Activated CD4-positive, alpha-beta T cell treated with anti-CD3 and anti-CD28 coated beads, Interleukin-10, Interleukin-2, amounts not matched to agents 100 ng/mL and 50 ng/mL, durations not matched to agents 16 hours and 8 hours (primary cell): Measurements from ENCODE around the gene IL12RB1.
"Not testable (repeated sequence)": the region's sequence is repeated elsewhere in the genome, so short reads cannot be mapped to it uniquely, and the experiment has no call there.

Experiments
- DNase-seq: peaks from one replicate; pipeline ENCODE4 v3.0.0-alpha.2; 2020

The IL12RB1 gene

DNA sequence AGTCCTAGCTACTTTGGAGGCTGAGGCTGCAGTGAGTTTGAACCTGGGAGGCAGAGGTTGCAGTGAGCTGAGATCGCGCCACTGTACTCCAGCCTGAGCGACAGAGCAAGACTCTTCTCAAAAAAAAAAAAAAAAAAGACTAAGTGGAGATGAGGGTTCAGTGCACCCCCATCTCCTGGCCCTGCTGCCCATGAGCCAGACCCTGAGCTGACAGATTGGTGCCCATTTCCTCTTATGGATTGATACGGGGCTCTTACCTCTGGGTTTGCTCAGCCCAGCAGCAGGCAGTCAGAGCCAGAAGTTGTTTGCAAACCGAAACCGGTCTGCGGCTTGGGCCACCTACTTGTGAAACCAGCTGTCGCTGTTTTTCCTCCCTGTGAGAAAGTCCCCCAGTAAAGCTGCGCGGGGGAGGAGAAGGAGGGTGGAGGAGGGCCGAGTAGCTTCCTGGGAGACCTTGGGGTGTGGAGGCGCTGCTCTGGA, 41.9 kb downstream of the IL12RB1 start:
- peak; percentile 96 for DNase-seq

GRCh38 chr19:18043676-18044075, 43.1 kb downstream of the IL12RB1 start:
- no peak for DNase-seq

DNA sequence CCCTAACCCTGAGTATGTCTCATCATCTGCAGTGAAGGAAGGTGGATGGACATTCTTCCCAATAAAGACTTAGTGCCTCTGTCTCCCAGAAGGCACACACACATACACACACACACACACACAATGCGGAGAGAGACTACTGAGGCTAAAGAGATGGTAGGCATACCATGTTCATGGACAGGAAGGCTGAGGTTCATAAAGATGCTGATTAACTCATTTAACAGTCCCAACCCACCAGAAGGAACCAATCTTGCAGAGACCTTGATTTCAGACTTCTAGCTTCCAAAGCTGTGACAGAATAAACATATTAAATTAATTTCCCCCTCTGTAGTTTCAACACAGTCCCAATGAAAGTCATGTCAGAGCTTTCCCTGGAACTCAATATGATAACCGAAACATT, 45.7 kb downstream of the IL12RB1 start:
- no peak for DNase-seq

DNA sequence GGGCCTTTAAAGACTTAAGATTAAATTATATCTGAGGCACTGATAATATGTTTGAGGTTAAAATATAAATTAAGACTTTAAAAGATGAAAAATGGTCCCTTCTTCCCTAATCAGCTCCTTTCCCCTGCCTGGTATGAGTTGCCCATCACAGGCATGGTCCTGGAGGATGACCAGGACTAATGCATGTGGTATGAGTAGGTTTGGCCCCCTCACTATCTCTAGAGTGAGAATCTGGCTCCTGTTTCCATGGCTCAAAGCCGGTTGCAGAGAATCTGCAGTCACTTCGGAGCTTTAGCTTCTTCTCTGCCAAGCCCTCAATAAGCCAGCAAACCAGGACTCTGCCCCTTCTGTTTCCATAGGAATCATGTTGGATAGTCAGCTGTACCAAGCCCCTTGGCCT, 54.6 kb downstream of the IL12RB1 start:
- DNase-seq = not testable (repeated sequence)

DNA sequence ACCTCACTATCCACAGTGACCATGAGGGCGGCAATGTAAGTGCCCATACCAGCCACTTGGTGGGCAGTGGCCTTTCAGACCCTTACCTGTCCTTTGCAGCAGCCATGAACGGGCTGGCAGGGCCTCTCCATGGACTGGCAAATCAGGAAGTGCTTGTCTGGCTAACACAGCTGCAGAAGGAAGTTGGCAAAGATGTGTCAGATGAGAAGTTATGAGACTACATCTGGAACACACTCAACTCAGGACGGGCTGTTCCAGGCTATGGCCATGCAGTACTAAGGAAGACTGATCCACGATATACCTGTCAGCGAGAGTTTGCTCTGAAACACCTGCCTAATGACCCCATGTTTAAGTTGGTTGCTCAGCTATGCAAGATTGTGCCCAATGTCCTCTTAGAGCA, 55.3 kb downstream of the IL12RB1 start:
- DNase-seq = not testable (repeated sequence)

DNA sequence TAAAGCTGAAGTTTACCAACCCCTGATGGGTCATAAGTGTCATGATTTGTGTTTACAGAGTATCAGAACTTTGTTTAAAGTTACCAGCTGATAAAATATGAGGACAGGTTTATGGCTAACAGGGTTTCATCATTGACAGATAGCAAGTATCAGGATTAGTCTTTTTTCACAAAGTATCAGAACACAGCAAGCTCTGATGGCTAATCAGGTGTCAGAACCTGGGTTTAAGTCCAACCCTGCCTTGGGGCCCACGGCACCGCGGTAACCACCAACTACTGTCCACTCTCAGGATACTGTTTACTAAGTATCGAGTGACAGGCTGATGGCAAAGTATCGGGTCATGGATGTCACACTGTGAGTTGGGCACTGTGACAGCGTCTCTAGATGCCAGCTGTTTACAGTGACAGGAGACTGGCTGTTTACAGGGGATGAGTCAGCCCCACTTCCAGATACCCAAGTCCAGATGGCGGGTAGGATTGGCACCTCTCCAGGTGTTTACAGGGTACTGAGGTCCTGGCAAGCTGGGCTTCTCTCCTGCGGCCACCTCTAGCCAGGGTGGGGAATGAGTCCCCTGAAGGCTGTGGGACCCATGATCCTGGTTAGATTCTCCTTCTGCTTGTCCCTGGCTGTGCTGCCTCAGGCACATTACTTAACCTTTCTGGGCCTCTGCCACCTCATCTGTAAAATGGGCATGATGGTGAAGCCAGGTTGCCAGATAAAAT, 57.0 kb downstream of the IL12RB1 start:
- no peak for DNase-seq

DNA sequence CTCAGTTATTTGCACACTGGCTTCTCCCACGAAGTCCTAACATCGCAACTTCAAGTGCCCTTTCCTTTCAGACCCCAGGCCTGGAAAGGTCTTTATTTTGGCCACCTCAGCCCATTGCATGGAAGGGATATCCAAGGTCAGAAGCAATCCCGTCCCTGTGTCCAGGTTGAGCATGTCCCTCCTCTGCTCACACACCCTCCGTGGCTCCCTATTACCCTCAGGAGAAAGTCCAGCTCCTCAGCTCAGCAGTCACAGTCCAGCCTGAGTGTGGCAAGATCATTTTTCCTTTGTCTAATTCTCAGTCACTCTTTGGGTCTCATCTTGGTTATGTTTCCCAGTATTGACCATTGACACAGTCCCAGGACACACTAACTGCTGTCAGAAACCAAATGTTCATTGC, 59.6 kb downstream of the IL12RB1 start:
- DNase-seq = no peak

GRCh38 chr19:18023622-18024251, 63.0 kb downstream of the IL12RB1 start:
- DNase-seq = peak; percentile 43

GRCh38 chr19:18021121-18021755, 65.5 kb downstream of the IL12RB1 start:
- DNase-seq = peak; percentile 54

DNA sequence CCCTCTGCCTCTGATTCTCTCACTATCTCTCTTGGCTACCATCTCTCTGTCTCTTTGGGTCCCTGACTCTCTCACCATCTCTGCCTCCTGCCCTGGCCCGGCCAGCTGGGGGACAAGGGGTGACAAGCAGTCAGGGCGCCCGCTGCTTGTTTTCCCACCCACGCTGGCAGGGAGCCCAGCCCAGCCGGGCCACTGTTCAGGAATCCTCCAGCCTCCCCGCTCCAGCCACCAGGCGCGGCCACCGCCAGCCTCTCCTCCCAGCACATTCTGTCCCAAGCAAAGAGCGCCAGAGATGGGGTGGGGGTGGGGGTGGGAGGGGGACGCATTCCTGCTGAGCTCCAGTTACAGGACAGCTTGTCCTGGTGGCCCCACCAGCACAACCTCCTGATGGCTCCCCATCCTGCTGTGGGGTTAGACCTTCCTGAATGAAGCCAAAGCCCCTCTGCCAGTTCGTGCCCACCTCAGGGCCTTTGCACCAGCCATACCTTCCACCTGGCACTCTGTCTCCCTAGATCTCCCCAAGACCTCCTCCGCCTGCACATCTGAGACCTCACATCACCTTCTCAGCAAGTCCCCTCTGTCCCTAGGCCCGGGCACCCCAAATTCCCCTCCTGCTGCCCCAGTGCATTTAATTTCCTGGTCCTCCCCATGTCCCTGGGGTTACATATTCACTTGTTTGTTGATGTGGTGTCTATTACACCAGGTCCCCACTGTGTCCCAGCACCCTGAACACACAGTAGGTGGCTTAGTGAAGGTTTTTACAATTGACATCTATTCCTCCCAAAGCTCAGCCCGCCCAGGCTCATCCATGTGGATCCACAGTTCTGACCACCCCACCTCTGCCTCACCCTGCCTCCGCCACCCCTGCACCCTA, 66.3 kb downstream of the IL12RB1 start:
- no peak for DNase-seq

GRCh38 chr19:18017275-18018083, 69.3 kb downstream of the IL12RB1 start:
- no peak for DNase-seq

DNA sequence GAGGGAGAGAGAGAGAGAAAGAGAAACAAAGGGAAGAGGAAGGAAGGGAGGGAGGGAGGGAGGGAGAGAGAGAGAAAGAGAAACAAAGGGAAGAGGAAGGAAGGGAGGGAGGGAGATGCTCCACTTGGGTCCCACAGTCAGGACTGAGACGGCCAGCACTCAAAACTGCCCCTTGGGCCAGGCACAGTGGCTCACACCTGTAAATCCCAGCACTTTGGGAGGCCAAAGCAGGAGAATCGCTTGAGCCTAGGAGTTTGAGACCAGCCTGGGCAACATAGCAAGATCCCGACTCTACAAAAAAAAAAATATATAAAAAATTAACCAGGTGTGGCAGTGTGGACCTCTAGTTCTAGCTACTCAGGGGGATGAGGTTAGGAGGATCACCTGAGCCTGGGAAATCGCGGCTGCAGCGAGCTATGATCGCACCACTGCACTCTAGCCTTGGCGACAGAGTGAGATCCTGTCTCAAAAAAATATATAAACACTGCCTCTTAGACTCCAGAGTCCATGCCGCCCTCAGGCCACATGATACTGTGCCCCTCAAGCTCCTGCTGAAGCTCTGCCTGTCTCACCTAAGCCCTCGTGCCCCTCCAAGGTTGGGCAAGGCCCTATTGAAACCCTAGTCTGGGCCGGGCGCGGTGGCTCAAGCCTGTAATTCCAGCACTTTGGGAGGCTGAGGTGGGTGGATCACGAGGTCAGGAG, 70.4 kb downstream of the IL12RB1 start:
- DNase-seq = no peak

GRCh38 chr19:18014197-18014596, 72.5 kb downstream of the IL12RB1 start:
- peak; percentile 34 for DNase-seq

DNA sequence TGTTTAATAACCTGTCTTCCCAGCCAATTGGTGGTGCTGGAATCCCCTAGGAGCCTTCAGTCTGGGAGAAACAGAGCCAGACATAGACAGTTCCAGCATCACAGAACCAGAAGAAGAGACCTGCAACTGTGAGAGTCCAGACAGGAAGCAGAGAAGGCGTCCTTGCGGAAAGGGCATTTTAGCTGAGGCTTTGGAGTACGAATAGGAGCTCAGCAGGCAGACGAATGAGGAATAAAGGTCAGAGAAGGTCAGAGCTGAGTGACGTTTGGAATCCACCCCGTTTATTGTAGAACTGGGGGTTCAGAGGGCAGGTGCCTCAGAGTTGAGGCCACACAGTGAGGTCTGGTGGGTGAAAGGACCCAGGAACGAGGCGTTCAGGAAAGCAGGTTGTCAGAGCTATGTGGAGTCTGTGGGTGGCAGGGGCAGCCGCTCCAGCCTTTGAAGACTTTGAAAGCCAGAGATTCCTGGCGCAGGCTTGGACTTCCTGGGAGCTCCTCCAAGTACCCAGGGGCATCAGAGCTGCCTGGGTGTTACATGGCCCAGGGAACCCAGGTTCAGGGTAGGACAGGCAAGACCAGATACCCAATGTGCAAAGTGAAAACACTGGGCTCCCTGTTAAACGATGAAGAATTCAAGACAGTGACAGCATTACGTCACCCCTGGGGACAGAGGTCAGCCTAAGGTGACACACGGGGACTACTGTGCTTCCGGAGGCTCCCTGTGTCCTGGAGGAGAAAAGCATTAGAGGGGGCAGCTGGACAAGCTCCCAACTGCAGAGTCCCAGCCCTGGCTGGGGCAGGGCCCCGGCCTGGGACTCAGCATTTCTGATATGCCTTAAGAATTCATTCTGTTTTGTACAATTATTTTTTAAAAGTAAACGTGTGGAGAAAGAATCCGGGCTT, 73.3 kb downstream of the IL12RB1 start:
- DNase-seq = no peak

DNA sequence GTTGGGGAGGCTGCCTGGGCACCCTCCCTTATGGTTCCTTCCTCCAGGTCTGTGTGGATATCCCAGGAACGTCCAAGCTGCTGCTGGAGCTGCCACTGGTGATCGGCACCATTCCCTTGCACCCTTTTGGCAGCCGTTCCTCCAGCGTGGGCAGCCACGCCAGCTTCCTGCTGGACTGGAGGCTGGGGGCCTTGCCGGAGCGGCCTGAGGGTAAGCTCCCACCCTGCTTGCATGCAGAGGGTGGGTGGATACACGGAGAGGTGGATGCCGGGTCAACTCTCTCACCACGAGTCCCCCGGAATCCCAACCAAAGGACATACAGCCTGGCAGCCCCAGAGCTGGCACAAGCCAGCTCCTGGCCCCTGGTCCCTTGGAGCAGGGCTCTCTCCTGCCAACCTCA, 76.6 kb downstream of the IL12RB1 start:
- DNase-seq = no peak

GRCh38 chr19:18009412-18010066, 77.2 kb downstream of the IL12RB1 start:
- peak; percentile 57 for DNase-seq
